Prostate gland (tissue), 2 donors: ENCODE results near the gene MRPL14.

Source experiments
- POLR2A ChIP-seq: fragments of 450-650 bp; IDR thresholded peaks from one replicate; pipeline ENCODE4 v1.6.1; 2016; ENCODE audit warnings: antibody characterized with exemption, mild to moderate bottlenecking
- POLR2AphosphoS5 ChIP-seq: sonication (generic); formaldehyde crosslinking; IDR thresholded peaks from one replicate; pipeline ENCODE4 v1.6.1; 2017; ENCODE audit warnings: antibody characterized with exemption
- TF ChIP-seq, protein P1 (sequence below), 4 experiments: fragments of 200-600 bp in 2 of 4; fragments of 450-650 bp in 2 of 4; sonication (generic) in 2 of 4; IDR thresholded peaks; 1 replicate in 3 of 4; 2 replicates in 1 of 4; pipeline ENCODE4 v1.5.1; 2016 to 2019; ENCODE audit warnings: antibody characterized with exemption in 4 of 4, mild to moderate bottlenecking in 2 of 4, moderate library complexity in 2 of 4

DNA sequence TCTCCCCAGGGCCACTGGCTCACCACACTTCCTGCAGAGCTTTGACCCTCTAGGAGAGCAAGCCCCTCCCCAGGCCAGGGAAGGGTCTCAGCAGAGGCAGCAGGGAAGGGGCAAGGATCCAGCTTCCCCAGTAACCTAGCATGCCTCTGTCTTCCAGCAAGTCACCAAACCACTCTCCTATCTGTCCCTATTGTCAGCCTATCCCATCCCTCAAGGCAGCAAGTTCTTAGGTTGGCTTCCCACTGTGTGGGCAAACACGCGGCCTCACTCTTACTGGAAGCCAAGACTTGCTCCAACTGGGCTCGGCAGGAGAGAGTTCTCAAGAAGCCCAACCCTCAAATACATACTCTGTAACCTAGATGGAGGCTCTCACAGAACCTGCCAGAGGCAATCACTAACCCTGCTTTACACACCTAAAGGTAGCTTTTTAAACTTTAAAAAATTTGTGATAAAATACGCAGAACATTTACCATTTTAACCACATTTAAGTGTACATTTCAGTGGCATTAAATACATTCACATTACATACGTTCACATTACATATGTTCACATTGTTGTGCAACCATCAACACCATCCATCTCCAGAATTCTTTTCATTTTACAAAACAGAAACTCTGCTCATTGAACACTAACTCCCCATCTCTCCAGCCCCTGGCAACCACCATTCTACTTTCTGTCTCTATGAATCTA is 58.5 kb downstream of the MRPL14 start:
- no peak for TF ChIP-seq POLR2AphosphoS5
- TF ChIP-seq, protein P1, sequence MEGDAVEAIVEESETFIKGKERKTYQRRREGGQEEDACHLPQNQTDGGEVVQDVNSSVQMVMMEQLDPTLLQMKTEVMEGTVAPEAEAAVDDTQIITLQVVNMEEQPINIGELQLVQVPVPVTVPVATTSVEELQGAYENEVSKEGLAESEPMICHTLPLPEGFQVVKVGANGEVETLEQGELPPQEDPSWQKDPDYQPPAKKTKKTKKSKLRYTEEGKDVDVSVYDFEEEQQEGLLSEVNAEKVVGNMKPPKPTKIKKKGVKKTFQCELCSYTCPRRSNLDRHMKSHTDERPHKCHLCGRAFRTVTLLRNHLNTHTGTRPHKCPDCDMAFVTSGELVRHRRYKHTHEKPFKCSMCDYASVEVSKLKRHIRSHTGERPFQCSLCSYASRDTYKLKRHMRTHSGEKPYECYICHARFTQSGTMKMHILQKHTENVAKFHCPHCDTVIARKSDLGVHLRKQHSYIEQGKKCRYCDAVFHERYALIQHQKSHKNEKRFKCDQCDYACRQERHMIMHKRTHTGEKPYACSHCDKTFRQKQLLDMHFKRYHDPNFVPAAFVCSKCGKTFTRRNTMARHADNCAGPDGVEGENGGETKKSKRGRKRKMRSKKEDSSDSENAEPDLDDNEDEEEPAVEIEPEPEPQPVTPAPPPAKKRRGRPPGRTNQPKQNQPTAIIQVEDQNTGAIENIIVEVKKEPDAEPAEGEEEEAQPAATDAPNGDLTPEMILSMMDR (IDR thresholded peaks at IDR 0.05), result no peak
- TF ChIP-seq POLR2A, result no peak
